T47D (cell line): ENCODE data around the gene CD6.
"Not testable (repeated sequence)": the region's sequence is repeated elsewhere in the genome, so short reads cannot be mapped to it uniquely, and the experiment has no call there.

Source experiments
- DNase-seq, 2 experiments: peaks; one replicate each; pipeline versions ENCODE4 v3.0.0 to v3.0.0-alpha.2; 2011 to 2012; ENCODE audit warnings: low read depth in 1 of 2, low spot score in 1 of 2
- JUND ChIP-seq: IDR thresholded peaks from 2 replicates; pipeline ENCODE4 v1.6.1; 2012; ENCODE audit warnings: low read depth
- in situ Hi-C: cut with HindIII; loops from 2 replicates; pipeline ENCODE4 v1.10.0; 2016; ENCODE audit warnings: low sequenced_read_pairs, low pct_unique_long_range_greater_than_20kb

CD6 gene

DNA sequence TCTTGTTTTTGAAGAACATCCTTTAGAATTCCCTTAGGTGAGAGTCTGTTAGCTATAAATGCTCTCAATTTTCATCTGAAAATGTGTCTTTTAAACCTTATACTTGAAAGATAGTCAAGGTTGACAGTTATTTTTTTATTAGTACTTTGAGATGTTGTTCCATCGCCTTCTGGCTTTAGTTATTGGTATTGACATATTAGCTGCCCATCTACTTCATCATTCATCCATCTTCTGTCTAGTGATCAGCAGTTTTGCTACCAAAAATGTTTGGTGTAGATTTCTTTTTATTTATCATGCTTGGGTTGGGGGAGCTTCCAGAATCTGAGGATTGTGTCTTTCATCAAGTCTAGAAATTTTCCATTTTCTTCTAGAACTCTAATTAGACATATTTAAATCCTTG is 3.3 kb upstream of the CD6 start:
- no peak for TF ChIP-seq JUND
- in situ Hi-C loops: no loop called here
- DNase-seq: no peak

DNA sequence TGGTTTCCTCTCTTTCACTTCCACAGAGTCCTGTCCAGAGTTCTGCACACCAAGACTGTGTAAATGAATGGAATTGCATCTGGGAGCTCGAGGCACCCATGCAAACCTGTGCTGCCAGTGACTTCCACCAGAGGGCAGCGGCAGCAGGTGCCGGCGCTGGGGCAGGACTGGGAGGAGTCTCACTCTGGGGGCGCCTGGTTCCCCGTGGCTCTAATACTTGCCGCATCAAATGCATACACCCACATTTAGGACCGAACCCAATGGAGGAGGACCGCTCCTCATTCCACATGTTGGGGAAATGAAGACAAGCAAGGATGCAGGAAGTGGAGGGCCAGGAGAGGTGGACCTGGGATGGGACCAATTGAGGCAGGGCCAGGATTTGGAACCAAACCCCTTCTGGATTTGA is 1.1 kb upstream of the CD6 start:
- peak in 1 of 2 experiments; percentile 79 for DNase-seq
- in situ Hi-C loops: no loop called here
- no peak for TF ChIP-seq JUND

GRCh38 chr11:60970890-60971289 is 590 bp upstream of the CD6 start:
- DNase-seq: no peak
- in situ Hi-C loops: no loop called here
- no peak for TF ChIP-seq JUND

- in situ Hi-C loops: no loop called here
- DNase-seq: no peak
- TF ChIP-seq JUND: no peak
Measured at GRCh38 chr11:60972182-60973030, 926 bp downstream of the CD6 start.

GRCh38 chr11:60973699-60974098 is 2.2 kb downstream of the CD6 start:
- in situ Hi-C loops: no loop called here
- no peak for DNase-seq
- no peak for TF ChIP-seq JUND

- in situ Hi-C loops, DNase-seq: not testable (repeated sequence)
Measured at GRCh38 chr11:60974316-60974715, 2.8 kb downstream of the CD6 start.

DNA sequence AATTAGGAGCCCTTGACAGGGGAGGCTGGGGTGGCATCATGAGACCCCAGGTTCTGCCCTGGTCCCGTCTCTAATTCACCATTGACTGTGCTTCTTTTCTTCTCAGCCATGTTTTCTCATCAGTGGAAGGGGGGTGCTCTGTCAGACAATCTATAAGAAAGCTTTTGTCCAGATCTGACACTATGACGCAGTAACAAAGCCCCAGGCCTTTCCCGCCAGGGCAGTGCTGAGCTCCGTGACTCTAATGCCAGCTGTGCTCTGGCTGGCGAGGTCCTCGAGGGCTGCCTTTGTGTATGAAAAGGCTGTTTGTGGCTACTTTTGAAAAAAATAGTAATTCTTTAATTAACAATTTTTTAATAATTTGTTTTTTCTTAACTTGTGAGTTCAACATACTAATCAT is 3.2 kb downstream of the CD6 start:
- DNase-seq: no peak
- no peak for TF ChIP-seq JUND
- in situ Hi-C loops: no loop called here

DNA sequence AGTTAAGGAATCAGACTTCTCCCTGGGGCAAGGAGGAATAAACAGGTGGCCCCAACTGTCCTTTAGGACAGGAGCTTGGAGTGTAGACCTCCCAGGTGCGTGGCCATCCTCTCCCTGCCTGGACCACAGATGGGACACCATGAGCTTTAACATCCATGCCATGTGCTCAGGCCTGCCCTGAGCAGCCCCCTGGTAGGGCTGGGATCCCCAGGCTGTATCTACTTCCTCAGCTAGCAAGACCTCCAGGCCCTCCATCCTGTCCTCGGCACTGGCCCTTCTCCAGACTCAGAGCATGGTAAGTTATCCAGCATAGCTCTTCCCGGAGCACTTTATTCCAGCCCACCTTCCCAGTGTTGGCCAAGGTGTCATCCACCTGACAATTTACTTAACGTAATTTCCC is 5.7 kb downstream of the CD6 start:
- in situ Hi-C loops: no loop called here
- TF ChIP-seq JUND: no peak

DNA sequence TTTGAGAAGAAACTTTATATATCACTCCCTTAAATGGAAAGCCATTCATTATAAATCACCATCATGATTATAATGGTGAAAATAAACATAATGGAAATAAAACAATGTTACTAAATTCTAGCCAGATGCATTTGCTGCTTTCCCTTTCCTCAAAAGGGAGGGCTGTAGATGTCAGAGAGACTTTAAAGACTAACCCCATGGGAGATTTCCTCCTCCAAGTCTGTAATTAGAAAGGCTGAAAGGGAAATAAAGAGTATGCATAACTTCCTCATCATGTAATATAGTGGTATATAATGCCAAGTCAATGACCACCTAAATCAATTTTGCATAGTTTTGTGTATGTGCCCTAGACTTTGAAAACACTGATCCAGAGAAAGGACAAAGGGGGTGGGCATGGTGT is 6.4 kb downstream of the CD6 start:
- in situ Hi-C loops: no loop called here
- no peak for TF ChIP-seq JUND
- no peak for DNase-seq

More for the DNA sequence above, 5.7 kb downstream of the CD6 start:
- no peak for DNase-seq

DNA sequence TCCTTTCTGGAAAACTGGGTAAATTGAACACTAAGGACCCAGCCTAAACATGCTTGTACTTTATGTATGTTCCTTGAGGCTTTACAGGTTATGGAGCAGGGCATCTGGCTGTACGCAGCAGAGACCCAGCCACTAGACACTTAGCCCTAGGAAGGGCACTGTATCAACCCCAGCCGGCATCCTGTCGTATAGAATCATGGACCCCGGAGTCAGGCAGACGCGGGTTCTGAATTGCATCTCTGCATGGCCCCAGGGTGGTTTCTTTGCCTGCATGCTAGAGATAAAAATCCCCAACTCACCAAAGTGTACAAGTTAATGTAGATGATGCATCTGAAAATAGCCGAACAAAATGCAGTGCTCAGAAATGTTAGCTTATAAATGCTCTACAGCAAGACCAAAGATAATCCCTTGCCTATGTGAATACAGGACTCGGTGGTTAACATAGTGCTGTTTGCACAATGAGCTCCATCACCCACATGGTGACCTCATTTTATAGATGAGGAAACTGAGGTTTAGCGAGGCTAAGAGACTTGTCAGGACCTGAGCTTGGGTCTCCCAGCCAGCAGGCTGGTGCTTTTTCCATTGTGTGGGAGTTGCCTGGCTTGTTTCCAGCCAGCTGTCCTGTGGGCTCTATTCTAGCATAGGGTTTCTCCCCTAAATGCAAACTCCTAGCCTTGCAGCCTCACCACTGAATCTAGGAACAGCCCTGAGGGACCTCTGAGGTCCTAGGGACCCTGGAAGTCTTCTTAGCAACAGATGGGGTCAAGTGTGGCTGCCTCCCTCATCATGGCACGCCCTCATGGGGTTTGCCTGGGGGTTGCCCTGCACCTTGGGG is 7.3 kb downstream of the CD6 start:
- in situ Hi-C loops: no loop called here
- no peak for DNase-seq
- no peak for TF ChIP-seq JUND

DNA sequence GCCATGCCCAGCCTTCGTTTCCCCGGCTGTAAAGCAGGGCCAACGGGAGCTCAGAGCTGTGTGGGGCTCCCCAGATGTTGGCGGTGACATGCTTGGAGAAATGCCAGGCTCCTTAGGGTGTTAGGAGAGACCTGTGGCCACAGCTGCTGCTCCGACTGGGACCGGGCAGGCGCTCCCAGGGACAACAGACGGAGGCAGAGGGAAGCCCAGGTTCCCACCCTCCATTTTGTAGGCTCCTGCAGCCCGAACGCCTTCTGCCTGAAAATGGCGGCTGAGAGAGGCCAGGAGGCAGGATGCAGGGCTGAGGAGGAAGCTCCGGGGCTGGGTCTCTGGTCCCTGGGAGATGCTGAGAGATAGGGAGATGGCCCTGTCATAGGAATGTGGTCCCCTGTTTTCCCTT is 10.0 kb downstream of the CD6 start:
- in situ Hi-C loops: no loop called here
- DNase-seq: no peak
- no peak for TF ChIP-seq JUND

GRCh38 chr11:60982184-60982583 is 10.7 kb downstream of the CD6 start:
- DNase-seq: no peak
- in situ Hi-C loops: no loop called here
- no peak for TF ChIP-seq JUND

GRCh38 chr11:60984149-60984548 is 12.7 kb downstream of the CD6 start:
- in situ Hi-C loops: no loop called here
- no peak for DNase-seq

More at GRCh38 chr11:60984149-60984548, 12.7 kb downstream of the CD6 start:
- no peak for TF ChIP-seq JUND
